HepG2 (cell line): Measurements from ENCODE around the gene GMPPB.

Experiments used
- CAMTA2 ChIP-seq: sonication (generic); formaldehyde crosslinking; IDR thresholded peaks from 2 replicates; pipeline ENCODE4 v1.4.0; 2020; ENCODE audit warnings: mild to moderate bottlenecking, missing genetic modification reagents, borderline replicate concordance
- GPN1 ChIP-seq: sonication (generic); formaldehyde crosslinking; IDR thresholded peaks from 2 replicates; pipeline ENCODE4 v1.5.1; 2020; ENCODE audit warnings: missing genetic modification reagents, borderline replicate concordance
- JUNB ChIP-seq: sonication (generic); formaldehyde crosslinking; IDR thresholded peaks from 2 replicates; pipeline ENCODE4 v1.8.0; 2022; ENCODE audit warnings: missing genetic modification reagents, mild to moderate bottlenecking, borderline replicate concordance
- SNRNP70 ChIP-seq: fragments of 200-400 bp; formaldehyde crosslinking; IDR thresholded peaks from 2 replicates; pipeline ENCODE4 v1.6.1; 2017; ENCODE audit warnings: mild to moderate bottlenecking, low read depth, low read length, moderate library complexity
- SP1 ChIP-seq, 2 experiments: fragments of 450-650 bp in 1 of 2; sonication (generic) in 1 of 2; formaldehyde crosslinking in 1 of 2; IDR thresholded peaks; 2 replicates each; pipeline versions ENCODE4 v1.4.0 to v1.6.1; 2016 to 2020; ENCODE audit warnings: missing genetic modification reagents in 1 of 2
- ZFX ChIP-seq: sonication (generic); formaldehyde crosslinking; IDR thresholded peaks from 2 replicates; pipeline ENCODE4 v1.4.0; 2020; ENCODE audit warnings: mild to moderate bottlenecking, low read depth, missing genetic modification reagents, moderate library complexity
- ZNF776 ChIP-seq: sonication (generic); formaldehyde crosslinking; IDR thresholded peaks from 2 replicates; pipeline ENCODE4 v1.4.0; 2020; ENCODE audit warnings: mild to moderate bottlenecking, missing genetic modification reagents
- TF ChIP-seq, protein P1 (sequence below): sonication (generic); formaldehyde crosslinking; IDR thresholded peaks from 2 replicates; pipeline ENCODE4 v1.5.0; 2020; ENCODE audit warnings: mild to moderate bottlenecking, missing genetic modification reagents, moderate library complexity
- TF ChIP-seq, protein P2 (sequence below): sonication (generic); formaldehyde crosslinking; IDR thresholded peaks from 2 replicates; pipeline ENCODE4 v1.4.0; 2020; ENCODE audit warnings: missing genetic modification reagents
- TF ChIP-seq, protein P3 (sequence below): IDR thresholded peaks from 2 replicates; pipeline ENCODE4 v1.6.1; 2016; ENCODE audit warnings: missing compliant biosample characterization, missing genetic modification reagents, borderline replicate concordance

DNA sequence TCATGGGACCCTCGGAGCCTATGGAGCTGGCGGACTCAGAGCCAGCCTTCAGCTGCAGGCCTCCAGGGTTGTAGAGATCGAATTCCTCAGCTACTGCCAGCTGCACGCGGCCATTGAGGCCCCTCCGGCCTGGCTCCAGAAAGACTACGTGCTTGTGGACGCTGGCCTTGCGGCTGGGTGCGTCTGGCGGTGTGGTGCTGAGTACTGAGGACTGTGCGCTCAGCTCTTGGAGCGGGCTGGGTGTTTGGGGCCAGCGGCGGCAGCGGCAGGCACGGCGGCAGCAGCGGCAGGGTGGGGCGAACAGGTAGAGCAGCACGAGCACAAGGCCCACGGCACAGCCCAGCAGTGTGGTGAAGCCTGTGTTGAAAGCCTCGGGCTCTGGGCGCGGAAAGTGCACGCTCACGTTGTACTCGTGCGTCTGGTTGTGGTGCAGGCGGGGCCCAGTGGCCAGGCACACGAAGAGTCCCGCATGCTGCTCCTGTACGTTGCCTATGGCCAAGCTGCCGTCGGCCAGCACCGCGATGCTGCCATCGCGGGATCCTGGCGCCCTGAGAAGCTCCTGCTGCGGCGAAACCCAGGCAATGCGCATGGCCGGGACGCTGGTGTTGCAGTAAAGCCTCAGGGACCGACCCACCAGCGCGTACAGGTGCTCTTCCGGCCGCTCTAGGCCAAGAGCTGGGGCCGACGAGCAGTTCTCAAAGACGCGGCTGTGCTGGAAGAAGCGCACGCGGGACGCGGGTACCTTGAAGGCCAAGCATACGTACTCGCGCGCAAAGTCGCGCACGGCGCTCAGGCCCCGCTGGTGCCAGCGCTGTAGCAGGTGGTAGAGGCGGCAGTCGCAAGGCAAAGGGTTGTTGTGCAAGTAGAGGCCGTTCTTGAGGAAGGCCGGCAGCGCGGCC, 5.5 kb downstream of the GMPPB start:
- TF ChIP-seq SP1 (IDR thresholded peaks at IDR 0.05) (no peak), SP1 (CRISPR knock-in tag; IDR thresholded peaks at IDR 0.05) (no peak), ZNF776 (no peak), CAMTA2 (no peak), SNRNP70 (no peak), GPN1 (CRISPR knock-in tag) (no peak), ZFX (CRISPR knock-in tag) (no peak), JUNB (CRISPR knock-in tag) (no peak)
- TF ChIP-seq, protein P1, sequence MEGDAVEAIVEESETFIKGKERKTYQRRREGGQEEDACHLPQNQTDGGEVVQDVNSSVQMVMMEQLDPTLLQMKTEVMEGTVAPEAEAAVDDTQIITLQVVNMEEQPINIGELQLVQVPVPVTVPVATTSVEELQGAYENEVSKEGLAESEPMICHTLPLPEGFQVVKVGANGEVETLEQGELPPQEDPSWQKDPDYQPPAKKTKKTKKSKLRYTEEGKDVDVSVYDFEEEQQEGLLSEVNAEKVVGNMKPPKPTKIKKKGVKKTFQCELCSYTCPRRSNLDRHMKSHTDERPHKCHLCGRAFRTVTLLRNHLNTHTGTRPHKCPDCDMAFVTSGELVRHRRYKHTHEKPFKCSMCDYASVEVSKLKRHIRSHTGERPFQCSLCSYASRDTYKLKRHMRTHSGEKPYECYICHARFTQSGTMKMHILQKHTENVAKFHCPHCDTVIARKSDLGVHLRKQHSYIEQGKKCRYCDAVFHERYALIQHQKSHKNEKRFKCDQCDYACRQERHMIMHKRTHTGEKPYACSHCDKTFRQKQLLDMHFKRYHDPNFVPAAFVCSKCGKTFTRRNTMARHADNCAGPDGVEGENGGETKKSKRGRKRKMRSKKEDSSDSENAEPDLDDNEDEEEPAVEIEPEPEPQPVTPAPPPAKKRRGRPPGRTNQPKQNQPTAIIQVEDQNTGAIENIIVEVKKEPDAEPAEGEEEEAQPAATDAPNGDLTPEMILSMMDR (CRISPR knock-in tag) = no peak
- TF ChIP-seq, protein P2, sequence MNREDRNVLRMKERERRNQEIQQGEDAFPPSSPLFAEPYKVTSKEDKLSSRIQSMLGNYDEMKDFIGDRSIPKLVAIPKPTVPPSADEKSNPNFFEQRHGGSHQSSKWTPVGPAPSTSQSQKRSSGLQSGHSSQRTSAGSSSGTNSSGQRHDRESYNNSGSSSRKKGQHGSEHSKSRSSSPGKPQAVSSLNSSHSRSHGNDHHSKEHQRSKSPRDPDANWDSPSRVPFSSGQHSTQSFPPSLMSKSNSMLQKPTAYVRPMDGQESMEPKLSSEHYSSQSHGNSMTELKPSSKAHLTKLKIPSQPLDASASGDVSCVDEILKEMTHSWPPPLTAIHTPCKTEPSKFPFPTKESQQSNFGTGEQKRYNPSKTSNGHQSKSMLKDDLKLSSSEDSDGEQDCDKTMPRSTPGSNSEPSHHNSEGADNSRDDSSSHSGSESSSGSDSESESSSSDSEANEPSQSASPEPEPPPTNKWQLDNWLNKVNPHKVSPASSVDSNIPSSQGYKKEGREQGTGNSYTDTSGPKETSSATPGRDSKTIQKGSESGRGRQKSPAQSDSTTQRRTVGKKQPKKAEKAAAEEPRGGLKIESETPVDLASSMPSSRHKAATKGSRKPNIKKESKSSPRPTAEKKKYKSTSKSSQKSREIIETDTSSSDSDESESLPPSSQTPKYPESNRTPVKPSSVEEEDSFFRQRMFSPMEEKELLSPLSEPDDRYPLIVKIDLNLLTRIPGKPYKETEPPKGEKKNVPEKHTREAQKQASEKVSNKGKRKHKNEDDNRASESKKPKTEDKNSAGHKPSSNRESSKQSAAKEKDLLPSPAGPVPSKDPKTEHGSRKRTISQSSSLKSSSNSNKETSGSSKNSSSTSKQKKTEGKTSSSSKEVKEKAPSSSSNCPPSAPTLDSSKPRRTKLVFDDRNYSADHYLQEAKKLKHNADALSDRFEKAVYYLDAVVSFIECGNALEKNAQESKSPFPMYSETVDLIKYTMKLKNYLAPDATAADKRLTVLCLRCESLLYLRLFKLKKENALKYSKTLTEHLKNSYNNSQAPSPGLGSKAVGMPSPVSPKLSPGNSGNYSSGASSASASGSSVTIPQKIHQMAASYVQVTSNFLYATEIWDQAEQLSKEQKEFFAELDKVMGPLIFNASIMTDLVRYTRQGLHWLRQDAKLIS (CRISPR knock-in tag) = no peak
- TF ChIP-seq, protein P3, sequence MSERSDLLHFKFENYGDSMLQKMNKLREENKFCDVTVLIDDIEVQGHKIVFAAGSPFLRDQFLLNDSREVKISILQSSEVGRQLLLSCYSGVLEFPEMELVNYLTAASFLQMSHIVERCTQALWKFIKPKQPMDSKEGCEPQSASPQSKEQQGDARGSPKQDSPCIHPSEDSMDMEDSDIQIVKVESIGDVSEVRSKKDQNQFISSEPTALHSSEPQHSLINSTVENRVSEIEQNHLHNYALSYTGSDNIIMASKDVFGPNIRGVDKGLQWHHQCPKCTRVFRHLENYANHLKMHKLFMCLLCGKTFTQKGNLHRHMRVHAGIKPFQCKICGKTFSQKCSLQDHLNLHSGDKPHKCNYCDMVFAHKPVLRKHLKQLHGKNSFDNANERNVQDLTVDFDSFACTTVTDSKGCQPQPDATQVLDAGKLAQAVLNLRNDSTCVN = no peak
